Fibroblast of mammary gland (primary cell): Measurements from ENCODE around the gene LIME1.
A peak's percentile ranks its signal among the peaks of the same experiment; 100 is the strongest.

Experiments used
- DNase-seq: peaks from one replicate; pipeline ENCODE4 v3.0.0-alpha.2; 2010; ENCODE audit warnings: low read depth
- H3K4me3 ChIP-seq: 2 replicates; pipeline ENCODE4 v1.5.1; 2011; ENCODE audit warnings: low read depth, mild to moderate bottlenecking, low read length, moderate library complexity; ENCODE audit not compliant: control insufficient read depth
- TF ChIP-seq, protein P1 (sequence below): conservative IDR thresholded peaks from 2 replicates; pipeline ENCODE4 v1.5.1; 2011; ENCODE audit warnings: low read depth, low read length, inconsistent platforms; ENCODE audit not compliant: control insufficient read depth, insufficient read depth

LIME1 gene

GRCh38 chr20:63706027-63706695 lies 30.3 kb upstream of the LIME1 start:
- peak overlapping the region; percentile 72 for H3K4me3 ChIP-seq
- no peak for DNase-seq
- TF ChIP-seq, protein P1, sequence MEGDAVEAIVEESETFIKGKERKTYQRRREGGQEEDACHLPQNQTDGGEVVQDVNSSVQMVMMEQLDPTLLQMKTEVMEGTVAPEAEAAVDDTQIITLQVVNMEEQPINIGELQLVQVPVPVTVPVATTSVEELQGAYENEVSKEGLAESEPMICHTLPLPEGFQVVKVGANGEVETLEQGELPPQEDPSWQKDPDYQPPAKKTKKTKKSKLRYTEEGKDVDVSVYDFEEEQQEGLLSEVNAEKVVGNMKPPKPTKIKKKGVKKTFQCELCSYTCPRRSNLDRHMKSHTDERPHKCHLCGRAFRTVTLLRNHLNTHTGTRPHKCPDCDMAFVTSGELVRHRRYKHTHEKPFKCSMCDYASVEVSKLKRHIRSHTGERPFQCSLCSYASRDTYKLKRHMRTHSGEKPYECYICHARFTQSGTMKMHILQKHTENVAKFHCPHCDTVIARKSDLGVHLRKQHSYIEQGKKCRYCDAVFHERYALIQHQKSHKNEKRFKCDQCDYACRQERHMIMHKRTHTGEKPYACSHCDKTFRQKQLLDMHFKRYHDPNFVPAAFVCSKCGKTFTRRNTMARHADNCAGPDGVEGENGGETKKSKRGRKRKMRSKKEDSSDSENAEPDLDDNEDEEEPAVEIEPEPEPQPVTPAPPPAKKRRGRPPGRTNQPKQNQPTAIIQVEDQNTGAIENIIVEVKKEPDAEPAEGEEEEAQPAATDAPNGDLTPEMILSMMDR, result no peak

DNA sequence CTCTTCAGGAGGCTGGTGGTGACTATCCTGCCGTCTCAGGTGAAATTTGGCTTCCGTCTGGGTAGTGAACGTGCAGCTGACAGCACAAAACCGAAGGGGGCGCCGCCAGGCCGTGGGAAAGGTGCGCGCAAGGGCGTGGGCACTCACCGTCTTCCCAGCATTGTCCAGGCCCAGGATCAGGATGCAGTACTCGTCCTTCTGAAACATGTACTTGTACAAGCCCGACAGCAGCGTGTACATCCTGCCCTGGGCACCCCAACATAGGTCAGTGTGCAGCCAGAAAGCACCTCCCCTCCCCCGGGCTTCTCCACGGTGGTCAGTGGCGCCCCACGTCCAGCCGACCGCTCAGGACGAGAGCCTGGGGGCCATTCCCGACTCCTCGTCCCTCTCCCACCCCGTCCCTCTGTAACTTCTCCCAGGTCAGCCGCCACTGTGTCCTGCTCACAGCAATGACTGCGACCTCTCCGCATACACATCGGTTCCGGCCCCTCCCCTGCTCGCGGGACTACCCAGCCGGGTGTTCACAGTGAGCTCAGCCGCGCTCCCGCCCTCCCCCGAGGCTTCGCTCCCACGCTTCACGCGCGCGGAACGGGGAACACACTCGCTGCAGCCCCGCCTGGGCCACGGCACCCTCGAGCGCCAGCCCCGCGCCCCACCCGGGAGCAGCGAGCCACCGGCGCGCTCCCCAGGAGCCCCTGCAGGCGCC lies 29.5 kb upstream of the LIME1 start:
- TF ChIP-seq, protein P1, result peak; percentile 10
- peak; percentile 46 for DNase-seq
- peak overlapping the region; percentile 72 for H3K4me3 ChIP-seq

DNA sequence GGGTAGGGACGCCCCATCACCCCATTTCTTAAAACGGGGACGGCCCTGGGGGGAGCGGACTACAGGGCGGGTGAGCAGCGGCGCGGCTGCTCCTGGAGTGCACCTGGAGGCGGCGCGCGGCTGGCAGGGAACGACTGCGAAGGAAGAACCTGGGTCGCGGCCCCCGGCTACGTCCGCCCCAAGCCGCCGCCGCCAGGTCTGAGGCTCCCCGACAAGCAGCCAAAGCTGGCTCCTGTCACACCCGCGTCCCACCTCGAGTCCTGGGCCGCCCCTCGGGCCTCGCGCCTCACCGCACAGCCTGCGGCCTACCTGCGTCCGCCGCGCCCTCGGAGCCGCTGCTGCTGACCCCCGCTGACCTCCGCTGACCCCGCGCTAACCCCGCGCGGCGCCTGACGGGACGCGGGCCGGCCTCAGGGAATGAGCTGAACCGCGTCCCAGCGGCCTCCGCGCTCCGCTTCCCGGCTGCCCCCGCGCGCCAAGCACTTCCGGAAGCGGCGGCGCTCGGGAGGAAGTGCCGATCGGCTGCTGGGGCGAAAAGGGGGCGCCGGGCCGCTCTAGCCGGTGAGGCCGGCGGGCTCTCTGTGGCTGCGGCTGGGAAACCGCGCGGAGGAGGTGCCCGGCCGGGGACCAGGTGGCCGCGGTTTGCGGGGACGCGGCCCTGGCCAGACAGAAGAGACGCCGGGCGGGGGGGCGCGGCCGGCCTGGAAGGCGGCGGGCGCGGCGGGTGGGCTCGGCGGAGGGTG lies 28.7 kb upstream of the LIME1 start, which contains the start of the genes ARFRP1 and ZGPAT:
TSS of gene ARFRP1 (minus strand) at position 419 of the 743 bp plus-strand sequence. CDS start 885 bp downstream, outside the sequence.
TSS of gene ZGPAT (plus strand) at position 482 of the 743 bp plus-strand sequence. CDS start 542 bp downstream, outside the sequence.
- TF ChIP-seq, protein P1, result no peak
- H3K4me3 ChIP-seq, result peak within 1 kb of the TSS; percentile 72

GRCh38 chr20:63708301-63709148 lies 27.9 kb upstream of the LIME1 start:
- no peak for DNase-seq
- peak overlapping the region; percentile 72 for H3K4me3 ChIP-seq
- TF ChIP-seq, protein P1, result no peak

More for the DNA sequence above, 28.7 kb upstream of the LIME1 start, which contains the start of the genes ARFRP1 and ZGPAT:
- peak; percentile 75 for DNase-seq

- H3K4me3 ChIP-seq, result peak overlapping the region; percentile 72
- DNase-seq, result no peak
- TF ChIP-seq, protein P1, result no peak
Measured at GRCh38 chr20:63709149-63709527, 27.3 kb upstream of the LIME1 start.
